Endothelial cell of umbilical vein (primary cell): ENCODE data around the gene RIPK4. TPM values are rescaled to one million over a fixed set of nuclear protein-coding genes. Genes with fewer than 3 reads are reported as not detected.

ENCODE experiments used
- BruUV-seq: library from RNA; stranded (reverse); fragments of 400-500 nt; replicated peaks from 2 replicates; lab custom pipeline; 2021; lab: Mats Ljungman, UMichigan
- CTCF ChIA-PET: fragments of 300-600, 350-600 bp; sonication (Branson Sonifier 250); formaldehyde crosslinking; loops from one replicate; lab custom pipeline; 2021; ENCODE audit warnings: antibody characterized with exemption, inconsistent platforms; lab: Charles Lee
- POLR2A ChIA-PET: fragments of 300-600, 350-600 bp; sonication (Branson Sonifier 250); formaldehyde crosslinking; loops from one replicate; lab custom pipeline; 2021; ENCODE audit warnings: antibody characterized with exemption, inconsistent platforms; lab: Charles Lee
- DNase-seq: peaks from one replicate; pipeline ENCODE4 v3.0.0-alpha.2; 2011; ENCODE audit warnings: low read depth, low spot score
- FAIRE-seq: peaks from 2 replicates; lab custom pipeline; 2011; peaks lifted over from hg19 to GRCh38; lab: Jason Lieb, UNC
- H2AFZ ChIP-seq: 2 replicates; pipeline ENCODE4 v1.6.0; 2012; ENCODE audit warnings: low read depth, low read length, control low read depth, inconsistent platforms
- H3K27ac ChIP-seq: 2 replicates; pipeline ENCODE4 v1.5.1; 2011; ENCODE audit warnings: low read depth, mild to moderate bottlenecking, control low read depth, low read length, moderate library complexity; ENCODE audit not compliant: insufficient read depth
- H3K27me3 ChIP-seq, 2 experiments: 2 replicates each; pipeline versions ENCODE4 v1.6.0 to v1.6.1; 2011; ENCODE audit warnings: low read length in 2 of 2, mixed read lengths in 1 of 2; ENCODE audit not compliant: control insufficient read depth in 2 of 2, insufficient read depth in 2 of 2
- H3K36me3 ChIP-seq, 2 experiments: 2 replicates in 1 of 2; 3 replicates in 1 of 2; pipeline ENCODE4 v1.5.1; 2011; ENCODE audit warnings: low read length in 2 of 2, mild to moderate bottlenecking in 1 of 2, moderate library complexity in 1 of 2; ENCODE audit not compliant: control insufficient read depth in 2 of 2, insufficient read depth in 2 of 2; ENCODE audit errors: extremely low read depth in 1 of 2
- H3K4me1 ChIP-seq: 3 replicates; pipeline ENCODE4 v1.5.1; 2011; ENCODE audit warnings: mild to moderate bottlenecking, low read length; ENCODE audit not compliant: control insufficient read depth, insufficient read depth; ENCODE audit errors: extremely low read depth
- H3K4me2 ChIP-seq: 2 replicates; pipeline ENCODE4 v1.6.1; 2011; ENCODE audit warnings: low read length, control low read depth, mixed read lengths; ENCODE audit not compliant: insufficient read depth
- H3K4me3 ChIP-seq, 3 experiments: fragments of 200-600 bp in 1 of 3; sonication (generic), shearing (Covaris generic) in 1 of 3; replicated peaks in 1 of 3; 2 replicates each; pipeline ENCODE4 v1.5.1; 2011 to 2016; ENCODE audit warnings: control low read depth in 3 of 3, low read length in 3 of 3, mild to moderate bottlenecking in 2 of 3, inconsistent platforms in 1 of 3, low read depth in 1 of 3, moderate library complexity in 1 of 3; ENCODE audit not compliant: insufficient read depth in 1 of 3
- H3K79me2 ChIP-seq: 2 replicates; pipeline ENCODE4 v1.6.0; 2012; ENCODE audit warnings: low read length, inconsistent platforms; ENCODE audit not compliant: control insufficient read depth, insufficient read depth
- H3K9ac ChIP-seq: replicated peaks from 2 replicates; pipeline ENCODE3; 2011; ENCODE audit warnings: low read length, control low read depth; ENCODE audit not compliant: insufficient read depth; ENCODE audit errors: extremely low read depth
- H3K9me1 ChIP-seq: replicated peaks from 3 replicates; pipeline ENCODE4 v1.6.0; 2011; ENCODE audit warnings: mild to moderate bottlenecking, low read length; ENCODE audit not compliant: control insufficient read depth, insufficient read depth; ENCODE audit errors: extremely low read depth
- H3K9me3 ChIP-seq: replicated peaks from 2 replicates; pipeline ENCODE4 v1.5.1; 2012; ENCODE audit warnings: low read length, inconsistent platforms; ENCODE audit not compliant: control insufficient read depth, insufficient read depth
- H4K20me1 ChIP-seq: replicated peaks from 2 replicates; pipeline ENCODE3; 2011; ENCODE audit warnings: mild to moderate bottlenecking, low read length; ENCODE audit not compliant: control insufficient read depth, insufficient read depth; ENCODE audit errors: extremely low read depth
- CTCF ChIP-seq, 2 donors: IDR thresholded peaks; 1 replicate in 1 of 2; 2 replicates in 1 of 2; pipeline ENCODE4 v1.5.1; 2011; ENCODE audit warnings: low read length in 2 of 2, mild to moderate bottlenecking in 2 of 2, moderate library complexity in 2 of 2, control low read depth in 1 of 2, inconsistent platforms in 1 of 2, low read depth in 1 of 2; ENCODE audit not compliant: insufficient read depth in 1 of 2; ENCODE audit errors: extremely low read depth in 1 of 2
- EZH2 ChIP-seq: IDR thresholded peaks from 2 replicates; pipeline ENCODE4 v1.6.1; 2012; ENCODE audit warnings: borderline replicate concordance, low read depth, mild to moderate bottlenecking, moderate library complexity, low read length, inconsistent platforms; ENCODE audit not compliant: severe bottlenecking
- FOS ChIP-seq: IDR thresholded peaks from 2 replicates; pipeline ENCODE4 v1.6.1; 2011; ENCODE audit warnings: mild to moderate bottlenecking, low read length, moderate library complexity, borderline replicate concordance; ENCODE audit not compliant: insufficient read depth
- GATA2 ChIP-seq: IDR thresholded peaks from 2 replicates; pipeline ENCODE4 v1.7.0; 2011; ENCODE audit warnings: low read depth, mild to moderate bottlenecking, moderate library complexity, mixed read lengths, low read length; ENCODE audit not compliant: insufficient read length, insufficient read depth
- JUN ChIP-seq: IDR thresholded peaks from 2 replicates; pipeline ENCODE4 v1.6.1; 2011; ENCODE audit warnings: borderline replicate concordance, low read depth; ENCODE audit not compliant: insufficient read length, insufficient read depth
- MAX ChIP-seq: IDR thresholded peaks from 2 replicates; pipeline ENCODE4 v1.6.1; 2011; ENCODE audit not compliant: insufficient read depth, insufficient read length
- MYC ChIP-seq: IDR thresholded peaks from one replicate; pipeline ENCODE4 v1.6.1; 2011; ENCODE audit warnings: mild to moderate bottlenecking, low read depth, low read length
- POLR2A ChIP-seq: IDR thresholded peaks from 2 replicates; pipeline ENCODE4 v1.6.1; 2012; ENCODE audit warnings: low read depth, mild to moderate bottlenecking, control low read depth, low read length
- POLR2AphosphoS5 ChIP-seq: IDR thresholded peaks from 2 replicates; pipeline ENCODE4 v1.6.1; 2012; ENCODE audit warnings: low read depth, mild to moderate bottlenecking, control low read depth, low read length, moderate library complexity; ENCODE audit not compliant: insufficient read depth
- dilution Hi-C: fragments of 300-500 bp; cut with MboI; formaldehyde crosslinking; loops from one replicate; pipeline ENCODE4 v1.15.0; 2019; ENCODE audit warnings: low sequenced_read_pairs; ENCODE audit not compliant: extremely low pct_ligation_motif_present
- intact Hi-C: fragments of 100-400 bp; cut with micrococcal nuclease; formaldehyde crosslinking; loops from one replicate; pipeline ENCODE4 v1.10.0; 2022
- polyA plus RNA-seq, 4 experiments: library from polyadenylated mRNA; depleted of rRNA in 3 of 4; stranded (reverse) in 3 of 4; unstranded in 1 of 4; fragments of >200 nt; gene quantifications; 2 replicates each; pipeline versions ENCODE4 v1.2.1 to v1.2.3, GENCODE V29; 2011 to 2012; ENCODE audit warnings: missing spikeins in 1 of 4
- total RNA-seq: library from RNA; stranded (reverse); gene quantifications from 2 replicates; pipeline ENCODE4 v1.2.3, GENCODE V29; 2021

RIPK4 gene
- total and polyA plus RNA-seq, 2 donors (not counting 3 experiments of a cell fraction or from before 2014, with no cell fraction given) = not detected

- POLR2A ChIA-PET = no interaction called here
- peaks cover 13 to 15% of the 10 kb centered on the region in 2 experiments for H3K27me3 ChIP-seq
- dilution Hi-C loops = no loop called here
- no peaks in the 10 kb centered on the region for H3K9me3 ChIP-seq
- H2AFZ ChIP-seq = no peak overlapping the region
- H3K79me2 ChIP-seq = no peaks in the 10 kb centered on the region
- H4K20me1 ChIP-seq = no peaks in the 10 kb centered on the region
- FAIRE-seq (no peak), DNase-seq (no peak)
- no TSS peak for BruUV-seq
- H3K4me2 ChIP-seq = no peak overlapping the region
- no peak overlapping the region for H3K9ac ChIP-seq
- CTCF ChIA-PET = no interaction called here
- no peaks in the 10 kb centered on the region for H3K36me3 ChIP-seq
- TF ChIP-seq MAX (no peak), MYC (no peak), GATA2 (no peak), EZH2 (no peak), POLR2A (no peak), JUN (no peak), FOS (no peak), CTCF (IDR thresholded peaks at IDR 0.05; ENCODE audit: extremely low read depth in 1 of 2, insufficient read depth in 1 of 2, low read depth in 1 of 2, low read length in 2 of 2) (no peak), POLR2AphosphoS5 (no peak)
- H3K4me3 ChIP-seq = no peak overlapping the region
- intact Hi-C loops = no loop called here
- no peak overlapping the region for H3K27ac ChIP-seq
- H3K9me1 ChIP-seq = no peaks in the 10 kb centered on the region
- H3K4me1 ChIP-seq = no peaks in the 10 kb centered on the region
Measured at GRCh38 chr21:41713495-41714281, 53.2 kb downstream of the RIPK4 start.
